HEK293T (cell line): Measurements from ENCODE around the gene COMMD1.

Experiments used
- ARNT ChIP-seq: fragments of 450-650 bp; IDR thresholded peaks from 2 replicates; pipeline ENCODE4 v1.6.1; 2017; ENCODE audit warnings: mild to moderate bottlenecking
- BHLHE40 ChIP-seq: fragments of 450-650 bp; IDR thresholded peaks from 2 replicates; pipeline ENCODE4 v1.6.1; 2016; ENCODE audit warnings: mild to moderate bottlenecking, moderate library complexity, borderline replicate concordance
- CTBP1 ChIP-seq: fragments of 450-650 bp; IDR thresholded peaks from 2 replicates; pipeline ENCODE4 v1.6.1; 2016; ENCODE audit warnings: borderline replicate concordance
- ELF4 ChIP-seq: fragments of 450-650 bp; IDR thresholded peaks from 2 replicates; pipeline ENCODE4 v1.6.1; 2017; ENCODE audit warnings: antibody characterized with exemption
- FOXA1 ChIP-seq: fragments of 450-650 bp; IDR thresholded peaks from 2 replicates; pipeline ENCODE4 v1.6.1; 2016; ENCODE audit warnings: mild to moderate bottlenecking
- FOXK2 ChIP-seq: fragments of 450-650 bp; IDR thresholded peaks from 2 replicates; pipeline ENCODE4 v1.6.1; 2016; ENCODE audit warnings: mild to moderate bottlenecking
- FOXM1 ChIP-seq: fragments of 450-650 bp; IDR thresholded peaks from 2 replicates; pipeline ENCODE4 v1.6.1; 2017; ENCODE audit warnings: mild to moderate bottlenecking, borderline replicate concordance
- HDGF ChIP-seq: fragments of 450-650 bp; IDR thresholded peaks from 2 replicates; pipeline ENCODE4 v1.6.1; 2017; ENCODE audit warnings: antibody characterized with exemption, borderline replicate concordance
- L3MBTL2 ChIP-seq: fragments of 450-650 bp; conservative IDR thresholded peaks from 2 replicates; pipeline ENCODE4 v1.6.1; 2016; ENCODE audit warnings: mild to moderate bottlenecking
- LEF1 ChIP-seq: fragments of 450-650 bp; IDR thresholded peaks from 2 replicates; pipeline ENCODE4 v1.6.1; 2017; ENCODE audit warnings: mild to moderate bottlenecking, borderline replicate concordance
- SP1 ChIP-seq: fragments of 450-650 bp; IDR thresholded peaks from 2 replicates; pipeline ENCODE4 v1.6.1; 2017
- SUZ12 ChIP-seq: fragments of 450-650 bp; IDR thresholded peaks from 2 replicates; pipeline ENCODE4 v1.6.1; 2016; ENCODE audit warnings: mild to moderate bottlenecking
- ZNF384 ChIP-seq: fragments of 450-650 bp; IDR thresholded peaks from 2 replicates; pipeline ENCODE4 v1.6.1; 2016
- TF ChIP-seq, protein P1 (sequence below): fragments of 450-650 bp; IDR thresholded peaks from 2 replicates; pipeline ENCODE4 v1.6.1; 2016

DNA sequence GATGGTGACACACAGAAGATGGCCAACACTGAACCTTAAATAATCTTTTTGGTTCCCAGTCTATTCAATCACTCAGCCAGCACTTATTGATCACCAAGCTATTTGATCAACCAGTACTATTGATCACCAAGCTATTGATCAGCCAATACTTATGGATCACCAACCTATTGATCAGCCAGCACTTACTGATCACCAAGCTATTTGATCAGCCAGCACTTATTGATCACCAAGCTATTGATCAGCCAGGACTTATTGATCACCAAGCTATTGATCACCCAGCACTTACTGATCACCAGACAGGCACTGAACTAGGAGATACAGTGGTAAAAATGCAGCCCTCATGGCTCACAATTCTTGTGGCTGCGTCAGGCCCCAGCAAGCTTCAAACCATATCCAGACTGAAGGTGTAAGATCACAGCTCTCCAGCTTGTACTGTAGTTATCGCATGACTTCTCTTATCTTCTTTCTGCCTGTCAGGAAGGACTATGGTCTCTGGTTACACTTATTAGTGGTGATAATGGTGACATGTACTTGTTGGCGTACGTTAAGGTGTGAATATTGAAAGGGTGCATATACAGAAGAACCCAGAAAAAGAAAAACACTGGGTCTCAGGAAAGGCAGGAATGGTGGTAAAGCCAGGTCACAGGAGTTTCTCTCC lies 272.0 kb downstream of the COMMD1 start:
- TF ChIP-seq ELF4: no peak
- TF ChIP-seq BHLHE40: no peak
- no peak for TF ChIP-seq SUZ12
- no peak for TF ChIP-seq SP1
- no peak for TF ChIP-seq CTBP1
- TF ChIP-seq FOXM1: no peak
- no peak for TF ChIP-seq FOXA1
- no peak for TF ChIP-seq L3MBTL2
- no peak for TF ChIP-seq LEF1
- TF ChIP-seq, protein P1, sequence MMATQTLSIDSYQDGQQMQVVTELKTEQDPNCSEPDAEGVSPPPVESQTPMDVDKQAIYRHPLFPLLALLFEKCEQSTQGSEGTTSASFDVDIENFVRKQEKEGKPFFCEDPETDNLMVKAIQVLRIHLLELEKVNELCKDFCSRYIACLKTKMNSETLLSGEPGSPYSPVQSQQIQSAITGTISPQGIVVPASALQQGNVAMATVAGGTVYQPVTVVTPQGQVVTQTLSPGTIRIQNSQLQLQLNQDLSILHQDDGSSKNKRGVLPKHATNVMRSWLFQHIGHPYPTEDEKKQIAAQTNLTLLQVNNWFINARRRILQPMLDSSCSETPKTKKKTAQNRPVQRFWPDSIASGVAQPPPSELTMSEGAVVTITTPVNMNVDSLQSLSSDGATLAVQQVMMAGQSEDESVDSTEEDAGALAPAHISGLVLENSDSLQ: no peak
- no peak for TF ChIP-seq ZNF384
- no peak for TF ChIP-seq ARNT
- no peak for TF ChIP-seq FOXK2
- no peak for TF ChIP-seq HDGF
